HG03378 (cell line): ENCODE data around the gene PTPRG.

Experiments
- ATAC-seq: cut with Tn5 transposase; IDR thresholded peaks from one replicate; pipeline ENCODE4 v1.9.1; 2021; ENCODE audit warnings: mild to moderate bottlenecking, moderate library complexity; ENCODE audit not compliant: unreplicated experiment

The PTPRG gene

DNA sequence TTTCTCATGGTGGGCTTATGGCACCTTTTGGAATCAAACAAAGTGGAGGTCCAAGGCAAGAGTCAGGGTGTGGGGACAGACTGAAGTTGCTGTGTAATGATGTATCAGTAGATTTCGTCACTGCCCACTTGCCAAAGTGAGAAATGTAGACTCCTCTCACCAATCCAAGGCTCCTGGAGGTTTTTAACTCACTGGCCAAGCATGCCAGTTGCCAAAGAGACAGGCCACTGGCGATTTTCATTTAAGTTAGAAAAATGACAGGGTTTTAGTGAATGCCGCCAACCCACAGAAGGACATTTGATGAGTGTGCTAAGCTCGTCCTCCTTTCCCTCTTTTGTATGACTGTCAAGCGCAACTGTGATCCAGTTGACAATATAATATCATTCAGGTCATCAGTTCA is 602.8 kb downstream of the PTPRG start:
- ATAC-seq, result no peak

DNA sequence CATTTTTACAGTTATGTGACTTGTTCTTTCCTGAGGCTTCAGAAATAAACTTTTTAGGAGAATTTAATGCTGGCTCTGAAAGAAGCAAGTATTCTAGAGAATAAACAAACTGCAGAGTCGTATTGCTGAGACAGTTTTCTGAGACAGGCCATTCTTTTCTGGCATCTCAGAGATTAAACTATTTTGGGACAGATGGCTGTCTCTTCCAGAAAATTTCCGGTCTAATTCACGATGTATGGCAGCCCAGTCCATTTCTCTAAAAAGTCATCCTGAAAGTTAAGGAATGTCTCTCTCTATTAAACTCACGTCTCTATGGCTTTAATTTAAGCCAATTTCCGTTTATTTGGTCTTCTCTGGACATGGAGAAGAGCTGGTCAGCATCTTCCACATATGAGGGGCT is 603.4 kb downstream of the PTPRG start:
- ATAC-seq, result no peak

DNA sequence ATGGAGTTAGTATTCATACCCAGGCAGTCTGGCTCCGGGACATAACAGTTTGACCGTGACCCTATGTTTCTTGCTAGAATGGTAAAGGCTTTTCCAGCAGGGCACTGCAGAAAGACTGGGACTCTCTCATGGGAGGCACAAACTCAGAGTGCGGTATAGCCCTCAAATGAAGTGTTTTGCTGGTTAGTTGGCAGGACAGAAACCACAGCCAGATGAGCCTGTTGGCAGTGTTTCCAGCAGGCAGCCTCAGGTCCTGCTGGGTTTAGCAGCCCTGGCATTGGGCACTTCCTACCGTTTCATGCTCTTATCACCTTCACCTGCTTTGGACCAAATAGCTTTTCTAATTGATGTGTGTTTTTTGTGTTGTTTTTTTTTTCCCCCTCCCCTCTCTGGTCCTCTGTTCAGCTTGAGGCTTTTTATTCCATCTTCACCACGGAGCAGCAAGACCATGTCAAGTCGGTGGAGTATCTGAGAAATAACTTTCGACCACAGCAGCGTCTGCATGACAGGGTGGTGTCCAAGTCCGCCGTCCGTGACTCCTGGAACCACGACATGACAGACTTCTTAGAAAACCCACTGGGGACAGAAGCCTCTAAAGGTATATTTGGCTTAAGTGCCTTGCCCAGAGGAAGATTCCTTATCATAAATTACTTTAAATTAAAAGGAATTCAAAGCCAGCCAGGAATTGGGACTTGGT is 606.3 kb downstream of the PTPRG start:
- no peak for ATAC-seq

DNA sequence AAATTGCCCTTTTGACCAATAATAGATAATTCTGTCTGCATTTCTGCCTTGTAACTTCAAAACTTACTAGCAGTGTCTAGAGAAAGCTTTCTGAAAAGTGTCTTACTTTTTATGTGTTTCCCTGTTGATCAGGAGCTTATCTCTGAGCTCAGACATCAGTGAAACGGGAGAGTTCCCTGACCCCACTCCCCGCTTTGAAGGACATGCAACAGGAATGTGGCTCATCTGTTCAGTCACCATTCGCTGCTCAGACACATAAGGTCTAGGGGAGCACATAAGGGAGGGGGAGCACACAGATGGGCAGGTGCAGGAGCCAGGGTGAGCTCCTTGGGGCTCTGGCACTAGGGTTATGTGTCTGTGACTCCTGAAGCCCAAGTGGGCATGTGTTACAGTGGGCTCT is 607.0 kb downstream of the PTPRG start:
- no peak for ATAC-seq

DNA sequence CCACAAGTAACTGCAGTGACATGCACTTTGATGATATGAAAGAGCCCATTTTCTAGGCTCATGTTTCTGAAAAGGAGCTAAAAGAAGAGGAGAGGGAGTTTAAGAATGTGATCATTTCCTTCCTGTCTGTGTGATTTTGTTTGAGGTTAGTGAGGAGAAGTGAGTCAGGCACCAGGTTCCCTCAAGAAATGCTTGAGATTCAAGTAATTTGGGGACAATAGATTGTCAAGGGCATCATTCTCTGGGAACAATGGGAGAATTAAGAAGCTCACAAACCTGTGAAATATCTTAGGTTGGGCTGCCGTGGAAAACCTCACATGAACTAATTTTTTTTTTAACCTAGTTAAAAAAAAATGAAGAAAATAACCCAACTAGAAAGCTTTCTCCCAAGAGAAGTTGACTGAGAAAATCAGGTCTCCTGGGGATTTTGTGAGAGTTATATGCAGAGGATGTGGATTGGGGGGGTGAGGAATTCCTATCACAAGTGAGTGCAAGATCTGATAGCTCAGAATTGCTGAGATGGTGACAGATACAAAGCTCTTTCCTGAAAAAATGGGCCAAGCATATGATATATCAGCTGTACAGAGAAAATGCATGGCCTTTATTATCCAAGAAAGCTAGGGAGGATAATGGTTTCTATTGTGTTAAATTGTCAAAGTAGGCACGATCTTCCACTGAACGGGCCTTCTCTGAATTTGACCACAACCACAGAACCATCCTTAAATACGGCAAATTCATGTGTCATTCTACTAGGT is 608.7 kb downstream of the PTPRG start:
- ATAC-seq, result no peak

DNA sequence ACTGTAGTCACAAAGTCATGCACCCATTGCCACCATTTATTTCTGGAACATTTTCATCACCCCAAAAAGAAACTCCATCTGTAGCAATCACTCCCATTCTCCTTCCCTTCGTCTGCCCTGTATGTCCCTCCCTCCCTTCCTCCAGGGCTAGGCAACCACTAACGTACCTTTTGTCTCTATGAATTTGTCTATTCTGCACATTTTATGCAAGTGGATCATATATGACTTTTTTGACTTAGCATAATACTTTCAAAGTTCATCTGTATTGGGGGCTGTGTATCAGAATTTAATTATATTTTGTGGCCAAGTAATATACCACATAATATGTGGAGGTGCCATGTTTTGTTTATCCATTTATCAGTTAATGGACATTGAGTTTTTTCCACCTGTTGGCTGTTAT is 610.4 kb downstream of the PTPRG start:
- no peak for ATAC-seq

DNA sequence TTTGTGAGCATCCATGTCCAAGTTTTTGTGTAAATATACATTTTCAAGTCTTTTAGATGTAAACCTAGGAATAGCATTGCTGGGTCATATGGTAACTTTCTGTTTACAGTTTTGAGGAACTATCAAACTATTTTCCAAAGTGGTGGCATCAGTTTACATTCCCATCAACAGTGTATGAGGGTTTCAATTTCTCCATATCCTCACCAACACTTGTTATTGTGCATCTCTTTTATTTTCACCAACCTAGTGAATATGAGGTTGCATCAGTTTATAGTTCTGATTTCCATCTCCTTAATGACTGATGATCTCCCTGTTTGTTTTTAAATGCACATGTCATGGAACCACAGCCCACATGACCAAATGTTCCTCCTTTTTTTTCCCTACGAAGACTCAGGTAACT is 610.8 kb downstream of the PTPRG start:
- no peak for ATAC-seq

DNA sequence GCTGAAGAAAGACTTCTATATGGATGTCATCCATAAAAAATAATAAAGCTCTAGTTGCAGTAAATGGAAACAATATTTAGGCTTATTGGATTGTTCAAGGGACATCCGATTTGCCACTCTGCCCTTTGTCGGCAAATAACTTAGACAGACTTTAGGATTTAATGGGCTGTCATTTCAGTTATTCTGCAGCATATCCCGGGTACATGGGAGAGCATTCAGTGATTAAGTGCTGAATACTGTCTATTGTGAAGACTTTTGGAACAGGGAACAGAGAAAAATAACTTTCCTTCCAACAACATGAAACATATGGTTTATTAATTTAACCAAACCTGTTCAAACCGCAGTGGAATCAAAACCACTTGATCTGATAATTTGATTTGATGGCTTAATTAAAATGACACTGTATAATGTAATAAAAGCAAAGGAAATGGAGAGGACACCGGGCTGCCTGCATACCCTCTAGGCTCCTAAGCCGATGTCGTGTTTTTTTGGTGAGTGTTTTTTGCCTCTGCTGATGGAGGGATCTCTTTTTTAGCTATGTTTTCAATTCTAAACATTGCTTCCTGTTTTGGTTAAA is 612.7 kb downstream of the PTPRG start:
- ATAC-seq, result no peak

DNA sequence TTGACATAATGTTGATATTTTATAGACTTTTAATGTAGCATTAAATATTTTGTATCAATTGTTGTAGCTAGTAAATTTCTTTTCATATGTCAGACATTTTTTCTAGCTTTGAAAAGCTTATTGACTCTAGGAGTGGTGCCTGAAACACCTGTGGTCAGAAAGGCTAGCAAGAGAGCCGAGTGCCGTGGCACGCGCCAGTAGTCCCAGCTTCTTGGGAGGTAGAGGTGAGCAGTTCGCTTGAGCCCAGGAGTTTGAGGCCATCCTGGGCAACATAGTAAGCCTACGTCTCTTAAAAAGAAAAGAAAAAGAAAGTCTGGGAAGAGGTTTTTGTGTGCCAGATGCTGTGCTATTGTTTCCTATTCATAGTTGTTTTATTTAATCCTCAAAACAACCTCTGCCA is 613.8 kb downstream of the PTPRG start:
- no peak for ATAC-seq

DNA sequence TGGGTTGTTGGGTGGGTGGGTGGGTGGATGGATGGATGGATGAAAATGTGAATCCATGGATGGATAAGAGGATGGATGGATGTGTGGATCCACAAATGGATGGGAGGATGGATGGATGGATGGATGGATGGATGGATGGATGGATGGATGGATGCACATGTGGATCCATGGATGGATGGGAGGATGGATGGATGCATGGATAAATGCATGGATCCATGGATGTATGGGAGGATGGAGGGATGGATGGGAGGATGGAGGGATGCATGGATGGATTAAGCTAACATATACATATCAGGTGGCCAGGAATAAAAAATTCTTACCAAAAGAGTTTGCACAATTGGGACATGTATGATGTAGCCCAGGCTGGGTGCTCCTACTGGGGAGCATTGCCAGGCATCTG is 616.7 kb downstream of the PTPRG start:
- ATAC-seq, result no peak

DNA sequence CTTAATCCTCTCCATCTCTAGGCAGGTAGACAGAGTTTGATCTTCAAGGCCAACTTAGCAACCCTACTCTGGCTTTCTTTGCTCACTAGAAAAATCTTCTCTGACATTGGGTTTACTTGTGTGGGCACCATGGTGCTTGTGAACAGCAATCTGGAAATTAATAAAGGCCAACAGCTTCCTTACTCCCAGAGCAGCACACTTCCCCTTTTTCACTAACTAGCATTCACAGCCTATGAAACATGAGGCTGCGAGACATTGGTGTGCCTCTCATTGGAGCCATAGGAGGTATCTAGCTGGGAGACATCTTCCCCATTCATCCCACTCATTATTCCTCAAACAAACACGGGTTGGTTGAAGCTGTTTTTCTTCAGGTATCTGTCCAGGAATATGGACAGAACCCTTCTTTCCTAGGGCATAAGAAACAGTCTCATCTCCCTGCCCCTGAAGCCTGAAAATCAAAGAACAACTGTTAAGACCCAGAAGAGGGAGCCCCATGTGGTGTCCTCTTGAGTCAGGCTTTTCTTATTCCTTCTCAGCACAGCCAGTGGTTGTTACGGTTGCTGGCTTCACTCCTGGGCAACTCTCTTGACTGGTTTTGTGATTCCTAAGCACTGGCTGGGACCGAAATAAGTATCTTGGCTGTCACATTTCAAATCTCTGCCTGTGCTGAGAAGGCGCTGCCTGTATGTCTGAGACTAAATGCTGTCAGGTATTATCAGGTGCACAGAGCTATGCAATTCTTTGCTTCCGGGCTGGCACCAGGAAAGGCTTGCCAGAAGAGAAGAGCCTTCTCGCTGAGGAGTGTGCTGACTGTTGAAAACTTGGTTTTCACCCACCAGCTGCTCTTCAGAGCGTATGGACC is 617.6 kb downstream of the PTPRG start:
- no peak for ATAC-seq

DNA sequence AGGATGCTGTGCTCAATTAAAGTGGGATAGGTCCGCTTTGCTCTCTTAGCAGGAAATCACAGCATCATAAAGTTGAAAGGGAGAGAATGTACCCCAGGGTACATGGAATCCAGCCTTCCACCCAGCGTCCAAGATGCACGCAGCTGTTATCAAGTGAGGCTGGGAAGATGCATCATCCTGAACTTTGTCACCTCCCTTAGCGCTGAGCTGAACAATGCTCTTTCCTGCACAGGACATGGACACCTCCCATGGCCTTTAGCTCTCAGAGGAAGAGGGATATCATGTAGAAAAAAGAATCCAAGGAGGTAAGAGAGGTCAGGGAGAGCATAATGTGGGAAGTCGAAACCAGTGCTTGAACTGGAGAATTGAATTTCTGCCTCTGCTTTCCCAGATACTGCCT is 619.1 kb downstream of the PTPRG start:
- no peak for ATAC-seq

DNA sequence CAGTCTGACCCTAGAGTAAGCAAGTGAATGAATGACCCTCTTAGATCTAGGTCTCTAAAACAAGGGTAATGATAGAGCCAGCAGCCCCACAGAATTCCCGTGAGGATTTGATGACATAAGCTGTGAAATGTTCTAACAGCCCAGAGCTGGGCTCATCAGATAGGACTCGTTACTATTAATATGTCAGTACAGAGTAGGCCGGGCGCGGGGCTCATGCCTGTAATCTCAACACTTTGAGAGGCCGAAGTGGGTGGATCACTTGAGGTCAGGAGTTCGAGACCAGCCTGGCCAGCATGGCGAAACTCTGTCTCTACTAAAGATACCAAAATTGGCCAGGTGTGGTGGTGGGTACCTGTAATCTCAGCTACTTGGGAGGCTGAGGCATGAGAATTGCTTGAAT is 621.7 kb downstream of the PTPRG start:
- ATAC-seq, result no peak

DNA sequence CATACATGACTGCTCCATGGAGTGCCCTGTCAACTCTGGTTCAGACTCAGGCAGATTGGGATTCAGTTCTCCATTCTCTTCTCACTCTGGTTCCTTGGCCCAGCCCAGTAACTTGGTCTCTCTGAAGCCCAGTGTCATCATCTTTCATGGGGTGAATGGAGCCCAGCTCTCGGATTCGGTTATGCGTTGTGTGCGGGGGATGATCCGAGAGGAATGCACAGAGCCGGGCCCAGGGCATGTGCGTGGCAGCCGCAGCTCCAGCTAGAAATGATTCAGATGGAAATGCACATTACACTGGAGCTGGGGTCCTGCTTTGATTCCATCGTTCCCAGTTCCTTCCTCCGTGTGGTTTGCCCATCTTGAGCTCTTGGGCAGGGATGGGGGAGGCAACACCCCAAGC is 622.6 kb downstream of the PTPRG start:
- ATAC-seq, result no peak

DNA sequence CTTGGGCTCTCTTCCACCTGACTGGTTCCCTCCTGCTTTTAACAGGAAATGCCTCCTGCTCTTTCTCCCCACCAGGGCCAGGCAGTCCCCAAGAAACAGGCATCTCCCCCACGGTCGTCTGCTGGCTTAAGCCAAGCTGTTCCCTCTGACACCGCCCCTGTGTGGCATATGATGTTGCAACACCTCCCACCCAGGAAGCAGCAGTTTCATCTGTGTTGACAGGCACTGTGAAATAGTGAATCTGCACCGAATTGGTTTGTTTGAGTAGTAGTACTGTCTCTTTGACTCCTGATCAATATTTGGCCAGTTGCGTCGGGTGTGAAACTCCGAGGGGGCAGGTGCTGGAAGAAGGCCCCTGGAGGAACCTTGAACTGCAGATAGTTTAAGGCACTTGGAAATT is 623.2 kb downstream of the PTPRG start:
- no peak for ATAC-seq

DNA sequence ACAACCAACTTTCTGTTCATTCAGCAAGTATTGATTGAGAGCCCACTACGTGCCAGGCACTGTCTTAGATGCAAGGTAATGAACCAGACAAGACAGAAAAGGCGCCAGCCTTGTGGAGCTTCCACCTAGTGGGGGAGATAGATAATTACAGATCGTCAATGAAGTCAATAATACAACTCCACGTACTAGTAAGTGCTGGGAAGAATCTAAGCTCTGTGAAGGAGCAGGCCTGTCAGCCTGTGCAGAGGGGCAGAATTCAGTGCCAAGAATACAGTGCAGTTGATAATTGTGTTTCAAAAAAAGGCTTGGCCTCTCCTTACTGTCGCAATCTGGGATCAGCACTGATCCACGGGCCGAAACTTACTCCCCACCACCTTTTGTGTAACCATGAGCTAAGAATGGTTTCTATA is 625.7 kb downstream of the PTPRG start:
- ATAC-seq, result no peak

DNA sequence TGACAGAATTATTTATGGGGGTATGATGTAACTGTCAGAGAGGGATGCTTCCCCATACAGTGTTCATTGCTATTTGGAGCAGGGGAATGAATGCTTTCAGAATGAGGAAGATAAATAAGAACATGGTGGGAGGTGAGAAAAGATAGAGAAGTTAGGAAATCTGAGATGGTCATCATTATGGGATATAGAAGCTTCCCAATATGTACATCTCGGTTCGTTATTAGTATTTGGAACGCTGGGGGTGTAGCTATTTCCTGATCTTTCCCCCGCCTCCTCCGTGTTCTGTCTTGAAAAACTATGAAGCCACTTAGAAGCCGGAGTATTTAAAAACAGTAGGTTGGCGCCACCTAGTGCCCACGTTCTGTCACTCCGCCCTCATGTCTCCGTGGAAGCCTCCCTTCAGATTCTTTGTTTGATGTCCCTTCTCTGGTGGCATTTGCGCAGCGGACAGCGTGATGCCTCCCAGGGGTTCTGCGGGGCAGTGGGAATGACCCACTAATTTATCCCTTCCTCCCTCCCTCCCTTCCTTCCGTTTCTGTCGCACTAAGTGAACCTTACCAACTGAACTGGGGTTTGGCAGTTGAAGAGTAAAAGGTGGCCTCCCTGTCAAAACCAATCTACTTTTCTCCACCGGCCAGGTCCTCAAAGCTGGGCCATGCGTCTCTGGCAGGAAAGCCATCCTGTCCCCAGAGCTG is 627.5 kb downstream of the PTPRG start:
- ATAC-seq, result peak; percentile 82

DNA sequence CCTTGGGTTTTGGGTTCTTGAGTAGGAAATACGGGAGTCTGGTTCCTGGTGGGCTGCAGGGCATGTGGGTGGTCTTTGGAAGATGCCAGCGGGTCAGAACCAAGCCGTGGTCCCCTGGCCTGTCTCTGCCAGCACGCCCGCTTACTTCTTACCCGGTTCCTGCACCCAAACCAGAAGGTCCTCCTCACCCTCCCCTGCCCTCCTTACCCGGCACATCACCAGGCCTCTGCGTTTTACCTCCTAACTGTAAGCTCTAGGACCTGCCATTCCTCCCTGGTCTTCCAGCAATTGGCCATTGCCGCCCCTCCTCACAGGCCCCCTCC is 628.0 kb downstream of the PTPRG start:
- ATAC-seq, result no peak

DNA sequence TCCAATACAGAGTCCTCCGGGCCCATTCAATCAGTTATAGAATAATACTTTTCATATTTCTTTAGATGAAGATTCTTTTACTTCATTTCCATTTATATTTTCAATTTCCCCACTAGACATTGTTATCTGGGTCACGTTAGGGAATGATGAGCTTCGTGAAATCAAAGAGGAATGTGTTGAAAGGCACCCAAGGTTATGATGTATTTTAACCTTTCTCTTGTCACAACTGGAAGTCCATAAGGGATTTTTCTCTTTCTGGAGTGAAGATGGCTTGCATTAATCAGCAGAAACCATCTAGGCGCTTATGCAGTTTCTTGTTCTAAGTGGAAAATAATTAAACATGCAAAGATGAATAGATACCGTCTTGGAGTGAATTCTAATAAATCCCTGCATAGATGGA is 631.5 kb downstream of the PTPRG start:
- ATAC-seq, result no peak

DNA sequence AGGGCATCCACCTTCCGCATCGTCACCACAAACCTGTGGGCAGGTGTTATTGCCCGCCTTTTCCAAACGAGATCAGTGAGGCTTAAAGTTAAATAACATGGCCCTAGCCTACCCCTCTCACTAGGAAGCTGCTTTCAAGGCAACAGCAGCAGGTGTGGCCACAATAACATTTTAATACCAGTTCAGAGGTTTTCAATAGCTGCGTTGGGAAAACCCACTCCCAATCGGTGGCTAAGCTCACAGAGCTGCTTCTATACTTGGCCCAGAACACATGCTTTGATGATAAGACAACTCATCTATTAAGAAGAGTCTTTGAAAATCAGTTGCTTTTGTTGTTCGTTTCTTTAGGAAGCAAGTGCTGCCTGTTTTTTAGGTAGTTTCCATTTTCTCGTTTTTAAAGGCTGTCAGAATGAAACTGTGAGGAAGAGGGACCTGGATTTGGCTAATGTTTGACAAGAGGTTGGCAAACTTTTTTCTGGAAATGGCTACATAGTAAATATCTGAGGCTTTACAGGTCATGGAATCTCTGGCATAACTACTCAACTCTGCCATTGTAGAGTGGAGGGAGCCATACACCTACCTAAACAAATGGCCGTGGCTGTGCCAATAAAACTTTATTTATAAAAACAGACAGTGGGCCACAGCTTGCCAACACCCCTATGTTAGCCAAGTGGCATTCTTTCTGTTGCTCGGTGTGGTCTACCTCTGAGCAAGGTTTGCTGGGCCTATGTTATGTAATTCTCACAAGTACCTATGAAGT is 632.4 kb downstream of the PTPRG start:
- no peak for ATAC-seq
